ENCODE data around the gene AFF4.
"Not testable (repeated sequence)": the region's sequence is repeated elsewhere in the genome, so short reads cannot be mapped to it uniquely, and the experiment has no call there.

AFF4 gene

GRCh38 chr5:132963171-132964104 is at the start of gene AFF4:
TSS of gene AFF4 (minus strand) at chr5:132963634. CDS start at chr5:132937189, 26,445 bp downstream.
- DNase-seq (ENCODE audit: low read depth): peak; percentile 75

GRCh38 chr5:133008455-133008854 is 45.0 kb upstream of the AFF4 start:
- not testable (repeated sequence) for DNase-seq (ENCODE audit: low read depth)

- no peak for DNase-seq (ENCODE audit: low read depth)
Observed at GRCh38 chr5:133006653-133007052, 43.2 kb upstream of the AFF4 start.

- DNase-seq (ENCODE audit: low read depth): no peak
Observed at GRCh38 chr5:132999246-132999645, 35.8 kb upstream of the AFF4 start.

- no peak for DNase-seq (ENCODE audit: low read depth)
Observed at GRCh38 chr5:132998556-132998955, 35.1 kb upstream of the AFF4 start.

GRCh38 chr5:132996307-132996706 is 32.9 kb upstream of the AFF4 start:
- DNase-seq (ENCODE audit: low read depth): no peak

- DNase-seq (ENCODE audit: low read depth): no peak
Observed at GRCh38 chr5:132987531-132988408, 24.3 kb upstream of the AFF4 start.

- not testable (repeated sequence) for DNase-seq (ENCODE audit: low read depth)
Observed at GRCh38 chr5:132982971-132983370, 19.5 kb upstream of the AFF4 start.

GRCh38 chr5:132981288-132981687 is 17.9 kb upstream of the AFF4 start:
- DNase-seq (ENCODE audit: low read depth): no peak

- DNase-seq (ENCODE audit: low read depth): no peak
Observed at GRCh38 chr5:132979976-132980375, 16.5 kb upstream of the AFF4 start.

GRCh38 chr5:132979367-132979940 is 16.0 kb upstream of the AFF4 start:
- DNase-seq (ENCODE audit: low read depth): no peak

GRCh38 chr5:132976852-132977251 is 13.4 kb upstream of the AFF4 start:
- DNase-seq (ENCODE audit: low read depth): no peak

GRCh38 chr5:132972436-132972828 is 9.0 kb upstream of the AFF4 start:
- DNase-seq (ENCODE audit: low read depth): not testable (repeated sequence)

GRCh38 chr5:132971483-132972435 is 8.3 kb upstream of the AFF4 start:
- DNase-seq (ENCODE audit: low read depth): no peak

GRCh38 chr5:132965120-132965519 is 1.7 kb upstream of the AFF4 start:
- no peak for DNase-seq (ENCODE audit: low read depth)

GRCh38 chr5:132962429-132963021 is 909 bp downstream of the AFF4 start:
- no peak for DNase-seq (ENCODE audit: low read depth)

GRCh38 chr5:132961887-132962286 is 1.5 kb downstream of the AFF4 start:
- DNase-seq (ENCODE audit: low read depth): no peak

GRCh38 chr5:132961123-132961815 is 2.2 kb downstream of the AFF4 start:
- DNase-seq (ENCODE audit: low read depth): not testable (repeated sequence)

- DNase-seq (ENCODE audit: low read depth): not testable (repeated sequence)
Observed at GRCh38 chr5:132956166-132956799, 7.2 kb downstream of the AFF4 start.

GRCh38 chr5:132953710-132954109 is 9.7 kb downstream of the AFF4 start:
- no peak for DNase-seq (ENCODE audit: low read depth)
